ENCODE results near the gene C19orf81. TPM values are rescaled to one million over a fixed set of nuclear protein-coding genes. Genes with fewer than 3 reads are reported as not detected.
A peak's percentile ranks its signal among the peaks of the same experiment; 100 is the strongest.

C19orf81 gene
- total RNA-seq, 1 donor from 2014 or later: not detected

- no peak for FAIRE-seq
- no peak for DNase-seq (ENCODE audit: low spot score in 2 of 2)
Observed at GRCh38 chr19:50628551-50628950, 20.7 kb upstream of the C19orf81 start.

- no peak for FAIRE-seq
- DNase-seq (ENCODE audit: low spot score in 2 of 2): no peak
Observed at GRCh38 chr19:50629194-50629593, 20.1 kb upstream of the C19orf81 start.

- DNase-seq (ENCODE audit: low spot score in 2 of 2) (no peak), FAIRE-seq (no peak)
Observed at GRCh38 chr19:50629801-50630200, 19.4 kb upstream of the C19orf81 start.

GRCh38 chr19:50632151-50632835 lies 17.0 kb upstream of the C19orf81 start:
- DNase-seq (ENCODE audit: low spot score in 2 of 2): no peak
- no peak for FAIRE-seq

- DNase-seq (ENCODE audit: low spot score in 2 of 2) (no peak), FAIRE-seq (no peak)
Observed at GRCh38 chr19:50633359-50633758, 15.9 kb upstream of the C19orf81 start.

- FAIRE-seq (no peak), DNase-seq (ENCODE audit: low spot score in 2 of 2) (no peak)
Observed at GRCh38 chr19:50633973-50634372, 15.3 kb upstream of the C19orf81 start.

- DNase-seq (ENCODE audit: low spot score in 2 of 2) (no peak), FAIRE-seq (no peak)
Observed at GRCh38 chr19:50636317-50637085, 12.7 kb upstream of the C19orf81 start.

GRCh38 chr19:50638600-50638999 lies 10.6 kb upstream of the C19orf81 start:
- FAIRE-seq (no peak), DNase-seq (ENCODE audit: low spot score in 2 of 2) (no peak)

- peak; percentile 91 to 92 for DNase-seq (ENCODE audit: low spot score in 2 of 2)
- FAIRE-seq: no peak
Observed at GRCh38 chr19:50639121-50640112, 9.8 kb upstream of the C19orf81 start, which contains the start of gene SYT3. SYT3 (minus strand) TSS chr19:50639881; CDS start chr19:50637411, 2,470 bp downstream.

GRCh38 chr19:50640368-50640767 lies 8.9 kb upstream of the C19orf81 start:
- no peak for FAIRE-seq
- DNase-seq (ENCODE audit: low spot score in 2 of 2): no peak

GRCh38 chr19:50644315-50644915 lies 4.8 kb upstream of the C19orf81 start:
- no peak for FAIRE-seq
- DNase-seq (ENCODE audit: low spot score in 2 of 2): no peak

- DNase-seq (ENCODE audit: low spot score in 2 of 2) (no peak), FAIRE-seq (no peak)
Observed at GRCh38 chr19:50645107-50645506, 4.1 kb upstream of the C19orf81 start.

- no peak for DNase-seq (ENCODE audit: low spot score in 2 of 2)
- FAIRE-seq: no peak
Observed at GRCh38 chr19:50646074-50646807, 3.0 kb upstream of the C19orf81 start.

GRCh38 chr19:50647879-50648615 lies 1.2 kb upstream of the C19orf81 start:
- FAIRE-seq: no peak
- no peak for DNase-seq (ENCODE audit: low spot score in 2 of 2)

GRCh38 chr19:50648659-50649058 lies 586 bp upstream of the C19orf81 start:
- no peak for FAIRE-seq

GRCh38 chr19:50651174-50651573 lies 1.9 kb downstream of the C19orf81 start:
- no peak for FAIRE-seq
- DNase-seq (ENCODE audit: low spot score in 2 of 2): no peak

More at GRCh38 chr19:50648659-50649058, 586 bp upstream of the C19orf81 start:
- no peak for DNase-seq (ENCODE audit: low spot score in 2 of 2)

GRCh38 chr19:50652722-50653121 lies 3.5 kb downstream of the C19orf81 start:
- FAIRE-seq (no peak), DNase-seq (ENCODE audit: low spot score in 2 of 2) (no peak)

GRCh38 chr19:50654882-50655281 lies 5.6 kb downstream of the C19orf81 start:
- DNase-seq (ENCODE audit: low spot score in 2 of 2): no peak
- FAIRE-seq: no peak

- DNase-seq (ENCODE audit: low spot score in 2 of 2): no peak
- FAIRE-seq: no peak
Observed at GRCh38 chr19:50657222-50657669, 8.0 kb downstream of the C19orf81 start.
